Nephron (organoid): ENCODE results near the gene TP53BP2.

Experiments
- H3K27ac Mint-ChIP-seq, 3 experiments: 2 replicates each; pipeline ENCODE4 v1.8.0; 2020; ENCODE audit warnings: mixed read lengths in 3 of 3, mild to moderate bottlenecking in 2 of 3, moderate library complexity in 1 of 3
- H3K27me3 Mint-ChIP-seq: 2 replicates; pipeline ENCODE4 v1.8.0; 2021; ENCODE audit warnings: low read depth, mild to moderate bottlenecking, moderate library complexity, mixed read lengths
- H3K36me3 Mint-ChIP-seq: 2 replicates; pipeline ENCODE4 v1.8.0; 2020; ENCODE audit warnings: low read depth, mixed read lengths
- H3K4me1 Mint-ChIP-seq: 2 replicates; pipeline ENCODE4 v1.8.0; 2020; ENCODE audit warnings: mixed read lengths
- H3K4me3 Mint-ChIP-seq, 3 experiments: 2 replicates each; pipeline ENCODE4 v1.8.0; 2020; ENCODE audit warnings: mild to moderate bottlenecking in 3 of 3, mixed read lengths in 3 of 3, moderate library complexity in 2 of 3
- H3K9me3 Mint-ChIP-seq: 2 replicates; pipeline ENCODE4 v1.8.0; 2020; ENCODE audit warnings: mixed read lengths
- CTCF ChIP-seq, 3 experiments: fragments of 200-600 bp; sonication (generic); IDR thresholded peaks; one replicate each; pipeline ENCODE4 v1.5.0; 2021; ENCODE audit warnings: antibody characterized with exemption in 3 of 3; ENCODE audit not compliant: unreplicated experiment in 3 of 3

TP53BP2 gene

DNA sequence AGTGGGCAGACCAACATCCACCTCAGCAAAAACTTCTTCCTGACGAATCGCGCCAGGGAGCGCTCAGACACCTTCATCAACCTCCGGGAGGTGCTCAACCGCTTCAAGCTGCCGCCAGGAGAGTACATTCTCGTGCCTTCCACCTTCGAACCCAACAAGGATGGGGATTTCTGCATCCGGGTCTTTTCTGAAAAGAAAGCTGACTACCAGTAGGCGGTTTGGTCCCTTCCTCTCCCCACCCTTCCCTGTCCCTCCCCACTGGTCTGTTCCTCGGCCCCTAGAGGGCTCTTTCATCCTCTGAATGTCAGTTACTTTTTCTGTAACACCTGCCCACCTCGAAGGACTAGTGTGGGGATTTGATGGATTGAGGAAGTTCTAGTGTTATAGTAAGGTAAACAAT, 86.5 kb downstream of the TP53BP2 start:
- Mint-ChIP-seq H3K4me1 (peaks cover 6% of the 10 kb centered on the region), H3K36me3 (peaks cover 51% of the 10 kb centered on the region), H3K4me3 (no peak overlapping the region), H3K9me3 (no peaks in the 10 kb centered on the region), H3K27me3 (no peaks in the 10 kb centered on the region), H3K27ac (no peak overlapping the region)
- no peak for TF ChIP-seq CTCF (IDR thresholded peaks at IDR 0.05; ENCODE audit: unreplicated experiment in 3 of 3)

GRCh38 chr1:223758734-223759133, 87.0 kb downstream of the TP53BP2 start:
- no peak for TF ChIP-seq CTCF (IDR thresholded peaks at IDR 0.05; ENCODE audit: unreplicated experiment in 3 of 3)
- Mint-ChIP-seq H3K36me3 (peaks cover 54% of the 10 kb centered on the region), H3K4me3 (no peak overlapping the region), H3K9me3 (no peaks in the 10 kb centered on the region), H3K4me1 (peaks cover 6% of the 10 kb centered on the region), H3K27ac (no peak overlapping the region), H3K27me3 (no peaks in the 10 kb centered on the region)

- H3K9me3 Mint-ChIP-seq: no peaks in the 10 kb centered on the region
- no peak for TF ChIP-seq CTCF (IDR thresholded peaks at IDR 0.05; ENCODE audit: unreplicated experiment in 3 of 3)
- H3K27ac Mint-ChIP-seq: no peak overlapping the region
- no peaks in the 10 kb centered on the region for H3K4me1 Mint-ChIP-seq
- no peaks in the 10 kb centered on the region for H3K27me3 Mint-ChIP-seq
- no peak overlapping the region for H3K4me3 Mint-ChIP-seq
- peaks cover 54% of the 10 kb centered on the region for H3K36me3 Mint-ChIP-seq
These were observed 88.7 kb downstream of the TP53BP2 start for GRCh38 chr1:223756806-223757700.

- no peak overlapping the region for H3K27ac Mint-ChIP-seq
- TF ChIP-seq CTCF (IDR thresholded peaks at IDR 0.05; ENCODE audit: unreplicated experiment in 3 of 3): no peak
- H3K36me3 Mint-ChIP-seq: peaks cover 52% of the 10 kb centered on the region
- no peaks in the 10 kb centered on the region for H3K4me1 Mint-ChIP-seq
- H3K27me3 Mint-ChIP-seq: no peaks in the 10 kb centered on the region
- no peaks in the 10 kb centered on the region for H3K9me3 Mint-ChIP-seq
- no peak overlapping the region for H3K4me3 Mint-ChIP-seq
These were observed 89.6 kb downstream of the TP53BP2 start for GRCh38 chr1:223755992-223756775.

DNA sequence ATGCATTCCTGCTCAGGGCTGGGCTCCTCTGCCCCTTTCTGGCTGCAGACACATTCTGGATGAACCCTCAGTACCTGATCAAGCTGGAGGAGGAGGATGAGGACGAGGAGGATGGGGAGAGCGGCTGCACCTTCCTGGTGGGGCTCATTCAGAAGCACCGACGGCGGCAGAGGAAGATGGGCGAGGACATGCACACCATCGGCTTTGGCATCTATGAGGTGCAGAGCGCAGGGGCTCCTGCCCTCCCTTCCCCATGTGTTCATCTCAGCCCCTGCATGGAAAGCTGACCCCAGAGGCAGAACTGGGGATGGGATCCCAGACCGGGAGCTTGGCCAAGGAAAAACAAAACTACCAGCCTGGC, 90.3 kb downstream of the TP53BP2 start:
- H3K4me3 Mint-ChIP-seq: no peak overlapping the region
- no peak for TF ChIP-seq CTCF (IDR thresholded peaks at IDR 0.05; ENCODE audit: unreplicated experiment in 3 of 3)
- no peaks in the 10 kb centered on the region for H3K9me3 Mint-ChIP-seq
- H3K4me1 Mint-ChIP-seq: no peaks in the 10 kb centered on the region
- peaks cover 54% of the 10 kb centered on the region for H3K36me3 Mint-ChIP-seq
- no peaks in the 10 kb centered on the region for H3K27me3 Mint-ChIP-seq
- H3K27ac Mint-ChIP-seq: no peak overlapping the region
